Kidney tubule cell (primary cell): ENCODE measurements around the gene LRBA.
"Not testable (repeated sequence)": the region's sequence is repeated elsewhere in the genome, so short reads cannot be mapped to it uniquely, and the experiment has no call there.

ENCODE experiments used
- DNase-seq: peaks from one replicate; pipeline ENCODE4 v3.0.0-alpha.2; 2018; ENCODE audit warnings: low spot score

The LRBA gene, protein sequence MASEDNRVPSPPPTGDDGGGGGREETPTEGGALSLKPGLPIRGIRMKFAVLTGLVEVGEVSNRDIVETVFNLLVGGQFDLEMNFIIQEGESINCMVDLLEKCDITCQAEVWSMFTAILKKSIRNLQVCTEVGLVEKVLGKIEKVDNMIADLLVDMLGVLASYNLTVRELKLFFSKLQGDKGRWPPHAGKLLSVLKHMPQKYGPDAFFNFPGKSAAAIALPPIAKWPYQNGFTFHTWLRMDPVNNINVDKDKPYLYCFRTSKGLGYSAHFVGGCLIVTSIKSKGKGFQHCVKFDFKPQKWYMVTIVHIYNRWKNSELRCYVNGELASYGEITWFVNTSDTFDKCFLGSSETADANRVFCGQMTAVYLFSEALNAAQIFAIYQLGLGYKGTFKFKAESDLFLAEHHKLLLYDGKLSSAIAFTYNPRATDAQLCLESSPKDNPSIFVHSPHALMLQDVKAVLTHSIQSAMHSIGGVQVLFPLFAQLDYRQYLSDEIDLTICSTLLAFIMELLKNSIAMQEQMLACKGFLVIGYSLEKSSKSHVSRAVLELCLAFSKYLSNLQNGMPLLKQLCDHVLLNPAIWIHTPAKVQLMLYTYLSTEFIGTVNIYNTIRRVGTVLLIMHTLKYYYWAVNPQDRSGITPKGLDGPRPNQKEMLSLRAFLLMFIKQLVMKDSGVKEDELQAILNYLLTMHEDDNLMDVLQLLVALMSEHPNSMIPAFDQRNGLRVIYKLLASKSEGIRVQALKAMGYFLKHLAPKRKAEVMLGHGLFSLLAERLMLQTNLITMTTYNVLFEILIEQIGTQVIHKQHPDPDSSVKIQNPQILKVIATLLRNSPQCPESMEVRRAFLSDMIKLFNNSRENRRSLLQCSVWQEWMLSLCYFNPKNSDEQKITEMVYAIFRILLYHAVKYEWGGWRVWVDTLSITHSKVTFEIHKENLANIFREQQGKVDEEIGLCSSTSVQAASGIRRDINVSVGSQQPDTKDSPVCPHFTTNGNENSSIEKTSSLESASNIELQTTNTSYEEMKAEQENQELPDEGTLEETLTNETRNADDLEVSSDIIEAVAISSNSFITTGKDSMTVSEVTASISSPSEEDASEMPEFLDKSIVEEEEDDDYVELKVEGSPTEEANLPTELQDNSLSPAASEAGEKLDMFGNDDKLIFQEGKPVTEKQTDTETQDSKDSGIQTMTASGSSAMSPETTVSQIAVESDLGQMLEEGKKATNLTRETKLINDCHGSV (N-terminal part only)

DNA sequence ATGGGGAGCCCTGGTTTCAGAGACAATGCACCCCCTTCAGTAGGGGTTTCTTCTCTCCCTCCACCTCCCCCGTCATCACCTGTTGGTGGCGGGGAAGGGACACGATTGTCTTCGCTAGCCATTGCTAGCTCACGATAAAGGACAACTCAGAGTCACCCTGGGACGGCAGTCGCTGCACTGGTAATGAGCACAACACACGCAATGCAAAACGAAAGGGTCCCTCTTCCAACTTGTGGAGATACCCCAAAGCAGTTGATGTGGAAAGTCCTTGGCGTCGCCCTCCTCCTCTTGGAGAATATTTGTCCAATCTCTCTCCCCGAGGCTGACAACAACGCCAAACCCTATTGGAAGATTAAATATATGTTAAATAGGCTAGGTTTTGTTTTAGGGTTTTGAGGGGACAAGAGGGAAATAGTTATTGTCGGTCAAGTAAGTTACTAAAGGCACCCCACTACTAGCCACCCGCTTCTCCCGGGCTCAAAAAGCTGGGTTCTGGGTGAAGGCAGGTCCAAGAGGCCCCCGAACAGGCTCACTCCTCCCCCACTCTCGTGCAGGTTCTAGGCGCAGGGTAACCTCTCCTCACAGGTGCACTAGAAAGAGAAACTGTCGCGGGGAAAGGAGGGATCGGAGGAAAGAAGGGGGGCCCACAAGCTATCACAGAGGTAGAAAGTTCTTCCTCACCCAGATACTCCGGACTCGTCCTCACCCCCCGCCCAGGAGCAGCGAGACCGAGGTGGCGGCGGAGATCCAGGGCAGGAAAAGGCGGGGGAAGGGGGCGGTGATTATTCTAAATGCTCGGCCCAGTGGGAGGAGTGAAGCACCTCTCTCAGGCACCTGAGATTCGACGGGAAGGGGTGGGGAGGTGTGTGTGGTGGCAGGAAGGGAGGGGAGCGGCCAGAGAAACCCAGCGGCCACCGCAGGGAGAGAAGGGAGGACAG is at the start of gene LRBA:
Gene LRBA, minus strand, starts transcription at position 764 of the 938 bp plus-strand sequence. Its CDS starts 642 bp downstream, at position 122.
- peak; percentile 91 for DNase-seq

DNA sequence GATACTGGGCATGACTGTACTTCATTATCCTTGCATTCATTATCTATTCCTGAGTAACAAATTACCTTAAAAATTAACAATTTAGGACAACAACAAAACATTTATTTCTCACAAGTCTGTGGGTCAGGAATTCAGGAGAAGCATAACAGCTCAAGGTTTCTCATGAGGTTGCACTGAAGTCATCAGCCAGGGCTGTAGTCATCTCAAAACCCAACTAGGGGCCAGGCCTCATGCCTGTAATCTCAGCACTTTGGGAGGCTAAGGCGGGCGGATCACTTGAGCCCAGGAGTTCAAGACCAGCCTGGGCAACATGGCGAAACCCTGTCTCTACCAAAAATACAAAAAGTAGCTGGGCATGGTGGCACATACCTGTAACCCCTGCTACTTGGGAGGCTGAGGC is 48.1 kb upstream of the LRBA start:
- DNase-seq, result not testable (repeated sequence)

DNA sequence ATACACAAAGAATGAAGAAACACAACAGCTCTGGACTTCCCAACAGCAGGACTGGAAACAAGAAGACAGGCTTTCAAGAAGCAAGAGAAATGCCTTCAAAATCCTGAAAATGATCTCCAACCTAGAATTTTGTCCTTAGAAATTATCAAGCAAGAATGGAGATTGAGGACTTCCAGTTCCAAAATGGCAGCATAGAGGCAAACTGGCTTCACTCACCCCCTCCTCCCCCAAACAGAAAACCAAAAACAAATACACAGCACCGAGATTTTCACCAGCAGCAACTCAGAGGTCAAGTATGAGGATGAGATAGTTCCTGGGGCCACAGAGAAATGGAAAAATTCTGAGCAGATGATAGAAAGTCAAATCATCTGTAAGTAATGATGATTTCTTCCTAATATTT is 40.5 kb upstream of the LRBA start:
- DNase-seq, result no peak

DNA sequence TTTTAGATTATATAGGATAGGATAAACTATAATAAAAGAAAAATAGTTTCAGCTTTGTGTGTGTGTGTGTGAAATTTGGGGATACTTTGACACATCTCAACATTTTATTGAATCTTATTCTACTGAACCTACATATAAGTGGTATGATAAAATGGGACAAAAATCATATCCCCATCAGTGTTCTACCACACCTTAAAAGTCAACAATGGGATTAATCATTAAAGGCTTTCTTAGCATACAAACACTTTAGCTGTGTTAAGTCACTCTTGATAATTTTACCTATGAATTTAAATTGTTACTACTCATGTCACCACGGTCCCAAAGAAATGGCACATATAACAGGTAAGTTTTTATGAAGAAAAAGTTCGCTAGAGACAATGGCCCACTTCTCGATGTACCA is 37.7 kb upstream of the LRBA start:
- no peak for DNase-seq

DNA sequence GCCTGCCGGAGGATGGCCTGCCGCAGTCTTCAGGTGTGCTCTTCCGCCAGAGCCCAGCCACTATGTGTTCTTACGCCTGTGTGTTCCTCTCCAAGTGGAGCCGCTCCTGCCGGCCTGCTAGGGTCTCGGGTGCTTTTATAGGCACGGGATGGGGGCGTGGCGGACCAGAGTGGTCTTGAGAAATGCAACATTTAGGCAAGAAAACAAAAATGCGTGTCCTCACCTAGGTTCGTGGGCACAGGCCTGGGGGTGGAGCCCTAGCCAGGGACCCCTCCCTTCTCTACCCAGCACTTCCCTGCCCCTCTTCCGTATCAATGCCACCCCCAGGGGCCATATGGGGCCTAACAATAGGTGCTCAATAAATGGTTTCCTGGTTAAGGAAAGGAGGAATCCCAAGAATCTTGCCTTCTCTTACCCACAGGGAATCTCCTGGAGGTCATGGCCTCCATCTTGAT is 34.4 kb upstream of the LRBA start:
- DNase-seq, result no peak

DNA sequence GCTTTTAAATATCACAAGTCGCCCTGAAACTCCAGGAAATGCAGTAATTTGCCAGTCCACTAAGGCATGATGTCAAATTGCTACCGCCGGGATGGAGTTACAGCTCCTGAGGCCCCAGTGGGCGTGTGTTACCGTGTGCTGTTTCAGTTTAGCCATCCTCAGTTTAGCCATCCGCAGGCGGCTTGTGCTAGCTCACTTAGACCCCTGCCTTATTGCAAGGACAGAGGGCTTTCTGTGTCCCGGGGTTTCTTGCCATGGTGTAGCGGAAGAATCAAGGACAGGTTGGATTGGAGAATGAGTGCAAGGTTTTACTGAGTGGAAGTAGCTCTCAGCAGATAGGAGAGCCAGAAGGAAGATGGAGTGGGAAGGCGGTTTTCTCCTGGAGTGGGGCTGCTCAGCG is 33.8 kb upstream of the LRBA start:
- no peak for DNase-seq

DNA sequence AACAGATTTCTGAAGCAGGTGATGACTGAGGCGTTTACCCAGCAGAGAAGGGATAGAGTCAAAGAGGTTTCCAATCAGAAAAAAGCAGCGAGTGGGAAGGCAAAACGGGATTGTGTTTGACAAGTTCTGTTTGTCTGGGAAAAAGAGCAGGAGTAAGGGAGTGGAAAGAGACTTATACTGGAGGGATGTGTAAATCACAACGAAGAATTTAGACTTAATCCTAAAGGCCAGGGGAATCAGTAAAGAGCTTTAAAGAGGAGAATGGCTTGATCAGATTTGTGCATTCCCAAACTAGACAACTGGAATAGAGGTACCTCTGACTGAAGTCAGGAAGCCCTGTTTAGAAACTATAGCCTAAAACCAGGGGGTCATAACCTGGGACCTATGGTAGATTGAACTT is 31.5 kb upstream of the LRBA start:
- DNase-seq, result no peak

DNA sequence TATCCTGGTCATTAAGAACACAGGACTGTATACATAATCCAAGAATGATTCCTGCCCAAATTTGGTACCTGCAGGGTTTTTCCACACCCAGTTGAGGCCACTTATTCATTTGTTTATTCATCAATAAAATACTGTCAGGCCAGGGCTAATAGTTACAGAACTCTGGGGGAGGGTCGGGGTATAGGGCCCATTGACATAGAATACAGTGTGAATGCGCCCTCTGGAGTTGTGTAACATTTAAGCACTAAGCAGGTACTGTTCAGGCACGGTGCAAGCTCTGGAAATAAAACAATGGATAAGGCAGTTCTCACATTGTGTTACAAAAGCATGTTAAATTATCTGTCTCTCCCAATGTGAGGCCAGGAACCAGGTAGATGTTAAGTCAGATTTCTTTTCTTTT is 30.8 kb upstream of the LRBA start:
- peak; percentile 6 for DNase-seq

DNA sequence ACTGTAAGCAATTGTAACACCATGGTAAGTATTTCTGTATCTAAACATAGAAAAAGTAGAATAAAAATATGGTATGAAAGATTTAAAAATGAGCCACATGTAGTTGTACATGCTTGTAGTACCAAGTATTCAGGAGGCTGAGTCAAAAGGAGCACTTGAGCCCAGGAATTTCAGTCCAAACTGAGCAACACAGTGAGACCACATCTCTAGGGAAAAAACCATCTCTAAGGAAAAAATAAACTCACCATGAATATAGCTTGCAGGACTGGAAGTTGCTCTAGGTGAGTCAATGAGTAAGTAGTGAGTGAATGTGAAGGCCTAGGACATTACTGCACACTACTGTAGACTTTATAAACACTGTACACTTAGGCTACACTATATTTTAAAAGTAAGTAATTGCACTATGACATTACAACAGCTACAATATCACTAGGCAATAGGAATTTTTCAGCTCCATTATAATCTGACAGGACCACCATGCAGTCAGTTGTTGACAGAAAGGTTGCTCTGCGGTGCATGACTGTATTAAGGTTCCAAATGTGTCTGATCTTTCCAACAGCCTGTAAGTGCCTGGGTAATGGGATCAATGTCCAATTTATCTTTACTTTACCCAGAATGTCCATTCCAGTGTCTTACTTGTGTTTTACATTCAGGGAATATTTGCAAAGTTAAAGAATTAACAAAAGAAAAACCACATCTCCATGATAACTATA is 28.9 kb upstream of the LRBA start:
- peak; percentile 34 for DNase-seq

DNA sequence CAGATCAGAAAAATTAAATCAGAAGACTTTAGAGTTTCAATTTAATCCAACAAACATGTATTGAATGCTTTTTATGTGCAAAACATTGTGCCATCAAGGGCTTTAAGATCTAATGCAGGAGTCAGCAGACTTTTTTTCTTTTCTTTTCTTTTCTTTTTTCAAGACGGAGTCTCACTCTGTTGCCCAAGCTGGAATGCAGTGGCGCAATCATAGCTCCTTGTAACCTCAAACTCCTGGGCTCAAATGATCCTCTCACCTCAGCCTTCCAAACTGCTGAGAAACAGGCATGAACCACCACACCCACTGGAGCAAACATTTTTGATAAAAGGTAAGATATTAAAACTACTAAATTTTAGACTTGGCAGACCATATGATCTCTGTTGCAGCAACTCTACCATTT is 24.6 kb upstream of the LRBA start:
- DNase-seq, result no peak

DNA sequence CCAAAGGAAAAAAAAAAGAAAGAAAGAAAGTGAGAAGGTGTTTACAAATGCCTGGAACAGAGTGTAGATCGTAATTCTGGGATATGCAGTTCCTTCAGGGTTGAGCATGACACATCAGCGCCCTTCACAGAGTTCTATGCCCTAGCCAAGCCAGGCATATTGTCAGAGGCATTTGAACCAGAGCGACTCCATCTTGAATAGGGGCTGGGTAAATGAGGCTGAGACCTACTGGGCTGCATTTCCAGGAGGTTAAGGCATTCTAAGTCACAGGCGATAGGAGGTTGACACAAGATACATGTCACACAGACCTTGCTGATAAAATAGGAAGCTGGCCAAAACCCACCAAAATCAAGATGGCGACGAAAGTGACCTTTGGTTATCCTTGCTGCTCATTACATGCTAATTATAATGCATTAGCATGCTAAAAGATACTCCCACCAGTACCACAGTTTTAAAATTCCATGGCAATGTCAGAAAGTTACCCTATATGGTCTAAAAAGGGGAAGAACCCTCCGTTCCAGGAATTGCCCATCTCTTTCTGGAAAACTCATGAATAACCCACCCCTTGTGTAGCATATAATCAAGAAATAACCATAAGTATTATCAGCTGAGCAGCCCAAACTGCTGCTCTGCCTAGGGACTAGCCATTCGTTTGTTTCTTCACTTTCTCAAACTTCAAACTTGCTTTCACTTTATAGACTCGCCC is 23.5 kb upstream of the LRBA start:
- DNase-seq, result no peak

DNA sequence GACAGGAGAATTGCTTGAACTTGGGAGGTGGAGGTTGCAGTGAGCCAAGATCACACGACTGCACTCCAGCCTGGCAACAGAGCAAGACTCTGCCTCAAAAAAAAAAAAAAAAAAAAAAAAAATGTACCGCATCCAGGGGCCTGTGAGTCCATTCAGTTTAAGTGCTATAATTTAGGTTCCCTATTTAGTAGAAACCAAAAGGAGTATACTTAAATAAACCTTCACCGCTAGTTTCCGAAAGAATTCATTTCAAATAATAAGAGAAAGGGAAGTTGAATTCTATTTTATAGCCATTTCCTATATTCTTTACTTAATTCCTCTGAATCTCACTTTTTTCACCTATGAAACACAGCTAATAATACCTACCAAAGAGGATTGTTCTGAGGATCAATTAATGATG is 20.8 kb upstream of the LRBA start:
- no peak for DNase-seq

DNA sequence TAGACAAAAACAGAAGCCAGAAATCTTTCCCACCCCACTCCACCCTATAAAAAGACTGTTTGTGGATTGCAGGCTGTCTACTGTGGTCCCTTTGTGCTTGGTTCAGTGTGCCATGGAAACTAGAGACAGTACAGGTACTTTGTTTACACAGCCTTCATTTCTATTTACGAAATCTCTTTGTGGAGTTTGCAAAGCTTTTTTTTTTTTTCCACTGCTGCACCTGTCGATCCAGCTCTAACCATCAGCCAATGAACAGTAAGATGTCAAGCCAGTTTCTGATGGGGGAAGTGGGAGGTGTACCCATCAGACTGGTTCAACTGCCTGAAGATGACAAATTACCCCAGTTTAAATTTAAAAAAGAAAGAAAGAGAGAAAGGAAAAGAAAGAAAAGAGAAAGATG is 20.2 kb upstream of the LRBA start:
- DNase-seq, result no peak

DNA sequence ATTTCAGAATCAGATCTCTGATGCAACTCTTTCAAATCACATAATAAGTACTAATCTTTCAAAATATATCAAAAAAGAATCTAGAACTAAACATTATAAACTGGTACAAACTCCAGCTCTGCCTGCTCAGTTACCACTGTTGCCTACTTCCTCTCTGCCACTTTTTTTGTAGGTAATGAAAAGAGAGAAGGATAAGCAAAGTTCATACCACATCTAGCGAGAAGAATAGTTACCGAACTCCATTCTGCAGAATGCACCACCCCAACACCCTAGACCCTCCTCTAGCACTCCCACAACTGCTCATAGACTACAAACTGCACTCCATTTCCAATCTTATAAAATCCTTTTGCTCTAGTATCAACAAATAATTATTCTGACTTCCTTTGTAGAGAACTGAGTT is 19.7 kb upstream of the LRBA start:
- DNase-seq, result no peak

DNA sequence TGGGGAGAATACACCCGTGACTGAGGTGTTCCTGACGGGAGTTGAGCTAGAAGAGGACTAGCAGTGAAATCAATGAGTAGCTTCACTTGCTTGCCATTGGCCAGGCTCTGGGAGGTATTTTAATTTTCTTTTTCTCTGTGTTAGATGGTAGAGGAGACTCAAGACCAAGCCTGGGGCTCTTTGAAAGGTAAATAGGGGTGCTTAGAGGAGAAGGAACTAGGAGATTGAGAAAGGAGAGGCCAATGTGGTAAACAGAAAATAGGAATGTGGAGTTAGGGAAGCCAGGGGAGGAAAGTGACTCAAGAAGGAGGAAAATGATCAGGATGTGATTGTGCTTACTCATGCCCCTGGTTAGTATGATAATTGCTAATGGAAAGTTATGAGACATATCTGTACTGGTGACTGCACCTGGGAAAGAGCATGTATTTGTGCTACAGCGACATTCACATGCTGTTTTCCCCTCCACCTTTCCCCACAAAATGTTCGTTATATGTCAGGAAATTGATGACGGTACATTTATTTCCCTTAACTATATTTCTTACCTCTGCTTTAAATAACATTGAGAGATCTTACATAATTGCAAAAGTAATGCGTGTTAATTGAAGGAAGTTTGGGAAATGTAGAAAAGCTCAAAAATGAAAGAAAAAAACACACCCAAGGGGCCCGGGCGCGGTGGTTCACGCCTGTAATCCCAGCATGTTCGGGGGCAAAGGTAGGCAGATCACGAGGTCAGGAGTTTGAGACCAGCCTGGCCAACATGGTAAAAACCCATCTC is 16.9 kb upstream of the LRBA start:
- peak; percentile 85 for DNase-seq

DNA sequence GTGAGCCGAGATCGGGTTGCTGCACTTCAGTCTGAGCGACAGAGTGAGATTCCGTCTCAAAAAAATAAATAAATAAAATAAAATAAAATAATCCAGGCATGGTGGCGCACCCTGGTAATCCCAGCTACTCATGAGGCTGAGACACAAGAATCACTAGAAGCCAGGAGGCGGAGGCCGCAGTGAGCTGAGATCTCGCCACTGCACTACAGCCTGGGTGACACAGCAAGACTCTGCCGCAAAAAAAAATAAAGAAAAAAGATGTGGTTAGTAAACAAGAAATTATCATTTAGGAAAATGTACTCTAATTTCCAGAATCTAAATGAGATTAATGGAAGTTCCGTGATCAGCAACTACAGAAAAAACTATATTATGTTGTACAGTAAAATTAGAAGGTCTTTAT is 14.5 kb upstream of the LRBA start:
- DNase-seq, result no peak

DNA sequence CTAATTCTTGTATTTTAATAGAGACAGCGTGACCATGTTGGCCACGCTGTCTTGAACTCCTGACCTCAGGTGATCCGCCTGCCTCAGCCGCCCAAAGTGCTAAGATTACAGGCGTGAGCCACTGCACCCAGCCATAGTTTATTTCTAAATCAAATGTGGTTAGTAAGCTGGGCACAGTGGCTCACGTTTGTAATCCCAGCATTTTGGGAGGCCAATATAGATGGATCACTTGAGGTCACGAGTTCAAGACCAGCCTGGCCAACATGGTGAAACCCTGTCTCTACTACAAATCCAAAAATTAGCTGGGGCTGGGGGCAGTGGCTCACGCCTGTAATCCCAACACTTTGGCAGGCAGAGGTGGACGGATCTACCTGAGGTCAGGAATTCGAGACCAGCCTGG is 13.9 kb upstream of the LRBA start:
- DNase-seq, result not testable (repeated sequence)

DNA sequence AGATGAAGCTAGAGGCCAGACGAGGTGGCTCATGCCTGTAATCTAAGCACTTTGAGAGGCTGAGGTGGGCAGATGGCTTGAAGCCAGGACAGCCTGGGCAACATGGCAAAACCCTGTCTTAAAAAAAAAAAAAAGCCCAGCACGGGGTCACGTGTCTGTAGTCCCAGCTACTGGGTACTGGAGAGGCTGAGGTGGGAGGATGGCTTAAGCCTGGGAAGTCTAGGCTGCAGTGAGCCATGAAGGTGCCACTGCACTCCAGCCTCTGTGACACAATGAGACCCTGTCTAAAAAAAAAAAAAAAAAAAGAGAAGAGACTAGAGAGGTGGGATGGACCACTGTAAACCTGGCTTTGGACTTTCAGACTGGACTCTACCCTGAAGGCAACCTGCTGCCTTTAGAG is 10.7 kb upstream of the LRBA start:
- DNase-seq, result no peak

DNA sequence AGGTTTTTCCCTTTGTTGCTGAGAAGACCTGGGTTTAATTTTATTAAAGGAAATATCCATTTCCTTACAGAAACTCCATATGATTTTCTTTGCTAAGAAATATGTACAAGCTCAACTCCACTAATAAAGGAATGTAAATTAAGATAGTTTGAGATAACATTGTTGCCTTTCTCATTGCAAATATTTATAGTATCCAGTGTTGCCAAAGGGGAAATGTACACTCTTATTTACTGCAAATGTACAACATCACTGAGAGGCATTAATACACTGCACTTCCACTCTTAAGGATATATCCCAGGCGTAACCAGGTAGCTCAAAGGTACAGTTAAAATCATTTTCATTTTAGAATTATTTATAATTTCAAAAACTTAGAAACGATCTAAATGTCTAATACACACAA is 7.5 kb upstream of the LRBA start:
- no peak for DNase-seq
